Measurements from ENCODE around the gene BBLN.

DNA sequence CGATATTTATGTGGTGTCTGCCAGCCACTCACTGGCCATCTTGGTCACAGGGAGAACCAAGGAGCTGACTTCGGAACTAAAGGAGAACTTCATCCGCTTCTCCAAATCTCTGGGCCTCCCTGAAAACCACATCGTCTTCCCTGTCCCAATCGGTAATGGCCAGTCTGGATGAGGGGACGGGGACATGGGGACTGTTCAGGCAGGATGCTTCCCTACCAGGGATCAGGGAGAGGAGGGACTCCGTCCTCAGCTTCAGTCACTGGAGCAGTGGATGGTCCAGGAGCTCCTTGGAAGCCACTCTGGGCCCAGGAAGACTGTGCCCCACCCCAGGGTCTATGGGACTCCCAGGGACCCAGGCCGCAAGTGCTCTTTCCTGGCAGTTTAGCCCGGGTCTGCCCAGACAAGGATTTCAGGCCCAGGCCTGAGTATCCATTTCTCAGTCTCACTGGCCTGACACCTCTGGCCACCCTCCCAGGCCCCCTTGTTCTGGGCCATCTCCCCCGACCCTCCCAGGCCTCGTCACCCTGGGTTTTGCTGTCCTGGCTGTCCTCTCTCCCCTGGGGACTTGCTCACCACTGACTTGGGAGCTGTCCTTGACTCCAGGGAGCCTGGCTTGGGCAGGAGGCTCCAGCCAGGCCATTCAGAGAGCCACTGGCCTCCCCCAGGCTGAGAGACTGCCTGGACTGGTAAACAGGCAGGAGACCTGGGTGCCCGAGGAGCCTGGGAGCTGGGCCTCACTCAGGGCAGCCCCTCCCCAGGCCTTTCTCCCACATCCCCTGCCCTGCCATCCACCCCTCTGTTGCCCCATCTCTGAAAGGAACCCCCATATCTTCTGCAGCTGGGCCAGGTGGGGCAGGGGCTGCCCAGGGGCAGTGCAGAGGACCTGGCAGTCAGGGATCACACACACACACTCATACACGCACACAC is 7.7 kb upstream of the BBLN start:
- TF ChIP-seq, protein P1, sequence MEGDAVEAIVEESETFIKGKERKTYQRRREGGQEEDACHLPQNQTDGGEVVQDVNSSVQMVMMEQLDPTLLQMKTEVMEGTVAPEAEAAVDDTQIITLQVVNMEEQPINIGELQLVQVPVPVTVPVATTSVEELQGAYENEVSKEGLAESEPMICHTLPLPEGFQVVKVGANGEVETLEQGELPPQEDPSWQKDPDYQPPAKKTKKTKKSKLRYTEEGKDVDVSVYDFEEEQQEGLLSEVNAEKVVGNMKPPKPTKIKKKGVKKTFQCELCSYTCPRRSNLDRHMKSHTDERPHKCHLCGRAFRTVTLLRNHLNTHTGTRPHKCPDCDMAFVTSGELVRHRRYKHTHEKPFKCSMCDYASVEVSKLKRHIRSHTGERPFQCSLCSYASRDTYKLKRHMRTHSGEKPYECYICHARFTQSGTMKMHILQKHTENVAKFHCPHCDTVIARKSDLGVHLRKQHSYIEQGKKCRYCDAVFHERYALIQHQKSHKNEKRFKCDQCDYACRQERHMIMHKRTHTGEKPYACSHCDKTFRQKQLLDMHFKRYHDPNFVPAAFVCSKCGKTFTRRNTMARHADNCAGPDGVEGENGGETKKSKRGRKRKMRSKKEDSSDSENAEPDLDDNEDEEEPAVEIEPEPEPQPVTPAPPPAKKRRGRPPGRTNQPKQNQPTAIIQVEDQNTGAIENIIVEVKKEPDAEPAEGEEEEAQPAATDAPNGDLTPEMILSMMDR (IDR thresholded peaks at IDR 0.05 in 4 of 5, conservative IDR thresholded peaks at IDR 0.05 in 1 of 5) = no peak
- TF ChIP-seq POLR2A (IDR thresholded peaks at IDR 0.05) = no peak
